GM12878 (cell line): Measurements from ENCODE around the gene LRP2BP. TPM values are rescaled to one million over a fixed set of nuclear protein-coding genes. Genes with fewer than 3 reads are reported as not detected.

ENCODE experiments used
- ATAC-seq: fragments of 200-7000 bp; cut with Tn5 transposase; 3 replicates; pipeline ENCODE4 v1.9.1; 2020; ENCODE audit warnings: mild to moderate bottlenecking, moderate library complexity
- BruUV-seq: library from RNA; stranded (reverse); fragments of 400-500 nt; replicated peaks from 2 replicates; lab custom pipeline; 2021; lab: Mats Ljungman, UMichigan
- CTCF ChIA-PET: fragments of 300-600 bp; sonication (Branson Sonifier 250); formaldehyde crosslinking; extraction: SDS; loops from one replicate; lab custom pipeline; 2021; ENCODE audit warnings: inconsistent platforms; lab: Yijun Ruan, JAX
- POLR2A ChIA-PET: fragments of 350-600 bp; formaldehyde crosslinking; extraction: SDS; loops from one replicate; lab custom pipeline; 2021; ENCODE audit warnings: inconsistent platforms; lab: Charles Lee
- RAD21 ChIA-PET: fragments of 300-600 bp; sonication (Branson Sonifier 250); formaldehyde crosslinking; loops from one replicate; lab custom pipeline; 2023; ENCODE audit warnings: antibody characterized with exemption; ENCODE audit not compliant: unreplicated experiment; lab: Charles Lee
- SMC1A ChIA-PET: fragments of 300-600 bp; sonication (Branson Sonifier 250); formaldehyde crosslinking; loops from one replicate; lab custom pipeline; 2023; ENCODE audit not compliant: unreplicated experiment, uncharacterized antibody; lab: Charles Lee
- DNase-seq: peaks from one replicate; pipeline ENCODE4 v3.0.0-alpha.2; 2011; ENCODE audit warnings: low read depth, low spot score
- FAIRE-seq: peaks from 3 replicates; lab custom pipeline; 2011; peaks lifted over from hg19 to GRCh38; lab: Jason Lieb, UNC
- H2AFZ ChIP-seq: 2 replicates; pipeline ENCODE4 v1.6.0; 2011; ENCODE audit warnings: low read depth, low read length, control low read depth; ENCODE audit not compliant: control insufficient read depth
- H3K27ac ChIP-seq: 2 replicates; pipeline ENCODE4 v1.5.1; 2011; ENCODE audit warnings: control low read depth; ENCODE audit not compliant: control insufficient read depth, insufficient read depth
- H3K27me3 ChIP-seq, 2 experiments: replicated peaks in 1 of 2; 2 replicates each; pipeline versions ENCODE4 v1.6.0 to v1.6.1; 2011; ENCODE audit warnings: low read length in 1 of 2; ENCODE audit not compliant: control insufficient read depth in 2 of 2, insufficient read depth in 2 of 2
- H3K36me3 ChIP-seq, 2 experiments: 2 replicates each; pipeline ENCODE4 v1.5.1; 2011; ENCODE audit warnings: low read length in 1 of 2; ENCODE audit not compliant: control insufficient read depth in 2 of 2, insufficient read depth in 2 of 2
- H3K4me1 ChIP-seq: 2 replicates; pipeline ENCODE4 v1.6.1; 2011; ENCODE audit warnings: mild to moderate bottlenecking, low read length, moderate library complexity, mixed read lengths; ENCODE audit not compliant: control insufficient read depth, insufficient read depth
- H3K4me2 ChIP-seq: 2 replicates; pipeline ENCODE4 v1.6.0; 2011; ENCODE audit warnings: control low read depth; ENCODE audit not compliant: control insufficient read depth, insufficient read depth
- H3K4me3 ChIP-seq: fragments of 200-600 bp; sonication (generic); 2 replicates; pipeline ENCODE4 v1.5.1; 2016
- H3K79me2 ChIP-seq: 2 replicates; pipeline ENCODE4 v1.6.0; 2011; ENCODE audit warnings: low read length; ENCODE audit not compliant: control insufficient read depth, insufficient read depth
- H3K9ac ChIP-seq: 2 replicates; pipeline ENCODE4 v1.8.0; 2011; ENCODE audit warnings: low read length, control low read depth, mixed read lengths; ENCODE audit not compliant: control insufficient read depth, insufficient read depth
- H3K9me3 ChIP-seq: replicated peaks from 3 replicates; pipeline ENCODE4 v1.5.1; 2011; ENCODE audit warnings: mild to moderate bottlenecking, low read length; ENCODE audit not compliant: control insufficient read depth, insufficient read depth
- H4K20me1 ChIP-seq: 2 replicates; pipeline ENCODE4 v1.6.0; 2011; ENCODE audit not compliant: control insufficient read depth, insufficient read depth
- CREB1 ChIP-seq: IDR thresholded peaks from 2 replicates; pipeline ENCODE4 v1.6.1; 2012; ENCODE audit warnings: low read depth, mild to moderate bottlenecking, inconsistent platforms
- NR2F1 ChIP-seq: fragments of 450-650 bp; conservative IDR thresholded peaks from 2 replicates; pipeline ENCODE4 v1.6.1; 2017; ENCODE audit warnings: mild to moderate bottlenecking
- SREBF1 ChIP-seq: IDR thresholded peaks from 2 replicates; pipeline ENCODE4 v1.6.1; 2012; ENCODE audit warnings: mild to moderate bottlenecking, low read length
- TBL1XR1 ChIP-seq: IDR thresholded peaks from 2 replicates; pipeline ENCODE4 v1.6.1; 2012; ENCODE audit warnings: low read depth, low read length, improper control_type of control experiment
- ZBED1 ChIP-seq: IDR thresholded peaks from 2 replicates; pipeline ENCODE4 v1.6.1; 2016; ENCODE audit warnings: borderline replicate concordance
- ZZZ3 ChIP-seq: IDR thresholded peaks from 2 replicates; pipeline ENCODE4 v1.6.1; 2011; ENCODE audit warnings: low read depth; ENCODE audit not compliant: control insufficient read depth, insufficient read length
- WGBS: methylation state at CpG from one replicate; pipeline ENCODE4 v1.1.6; 2016; ENCODE audit warnings: low lambda C conversion rate; ENCODE audit not compliant: insufficient replicate concordance, insufficient coverage; ENCODE audit errors: missing lambda C conversion rate; 5-methylcytosine and 5-hydroxymethylcytosine counted together
- in situ Hi-C: fragments of 300-500 bp; cut with MboI; formaldehyde crosslinking; loops from 9 replicates; pipeline ENCODE4 v1.14.3; 2018; ENCODE audit warnings: mixed read lengths
- intact Hi-C: fragments of 100-400 bp; cut with micrococcal nuclease; formaldehyde crosslinking; loops from one replicate; pipeline ENCODE4 v1.14.2; 2022; ENCODE audit not compliant: unreplicated experiment
- polyA plus RNA-seq, 11 experiments: library from polyadenylated mRNA; depleted of rRNA in 4 of 11; unstranded in 6 of 11; stranded (reverse) in 5 of 11; fragments of >200 nt; fragmentation: Nextera tagmentation in 4 of 11; fragmentation: Illumina TruSeq in 1 of 11; extraction: Ambion mirVana in 4 of 11; extraction: Trizol in 1 of 11; gene quantifications; 1 replicate in 1 of 11; 2 replicates in 10 of 11; pipeline versions ENCODE4 v1.2.1 to v1.2.3, GENCODE V29; 2011 to 2016; ENCODE audit warnings: inconsistent platforms in 2 of 11, missing spikeins in 2 of 11, low read depth in 1 of 11
- total RNA-seq, 4 experiments: library from RNA; depleted of rRNA in 3 of 4; stranded (reverse); fragments of >200 nt in 3 of 4; fragmentation: Illumina TruSeq in 1 of 4; extraction: Trizol in 1 of 4; gene quantifications; 2 replicates each; pipeline versions ENCODE4 v1.2.1 to v1.2.3, GENCODE V29; 2013 to 2021

LRP2BP gene
- total and polyA plus RNA-seq, 10 of the 15 experiments (the other 5 are each of a cell fraction or from before 2014, with no cell fraction given): 0.27 to 5.2 (median 1.0) TPM

- peaks cover 12 to 54% of the 10 kb centered on the region in 2 experiments for H3K36me3 ChIP-seq
- ChIA-PET RAD21 (interaction anchor here (1.7 to 2.5 kb wide), 2 partner anchors 39 to 41 kb away, joined by 4 to 25 read pairs; no protein-coding TSS in a partner anchor), CTCF (interaction anchor here (1.2 to 2.8 kb wide), 3 partner anchors 38 to 58 kb away, joined by 3 to 15 read pairs (median 4); no protein-coding TSS in a partner anchor), SMC1A (interaction anchor here (1.5 to 2.4 kb wide), 3 partner anchors 38 to 46 kb away, joined by 3 to 37 read pairs (median 7); no protein-coding TSS in a partner anchor), POLR2A (interaction anchor here (0.5 to 1.3 kb wide), 2 partner anchors 14 to 47 kb away, joined by 4 to 8 read pairs; no protein-coding TSS in a partner anchor)
- H3K9ac ChIP-seq: no peak overlapping the region
- no peak overlapping the region for H3K4me2 ChIP-seq
- TF ChIP-seq TBL1XR1 (no peak), SREBF1 (no peak), ZZZ3 (no peak), CREB1 (no peak), ZBED1 (no peak), NR2F1 (no peak)
- no peak overlapping the region for H3K4me3 ChIP-seq
- no TSS peak for BruUV-seq
- H4K20me1 ChIP-seq: no peaks in the 10 kb centered on the region
- no peak for DNase-seq
- no peak for ATAC-seq
- no peak for FAIRE-seq
- H2AFZ ChIP-seq: no peak overlapping the region
- no peak overlapping the region for H3K27ac ChIP-seq
- H3K4me1 ChIP-seq: peaks cover 57% of the 10 kb centered on the region
- intact Hi-C loops: no loop called here
- no peaks in the 10 kb centered on the region; the same call in 2 of the 3 replicates for H3K9me3 ChIP-seq
- H3K79me2 ChIP-seq: peaks cover 7% of the 10 kb centered on the region; the same call in 1 of the 2 replicates
- in situ Hi-C loops: no loop called here
- H3K27me3 ChIP-seq: no peaks in the 10 kb centered on the region
- WGBS: 94% methylated on average over 14 of the region's 14 CpGs
Measured at GRCh38 chr4:185346975-185347601, 48.6 kb downstream of the LRP2BP start.
